Activated naive CD4-positive, alpha-beta T cell treated with anti-CD3 and anti-CD28 coated beads, Interleukin-2, amount 50 U/mL, for 72 hours (primary cell): ENCODE data around the gene ST6GALNAC2. TPM values are rescaled to one million over a fixed set of nuclear protein-coding genes. Genes with fewer than 3 reads are reported as not detected.

ENCODE experiments used
- ATAC-seq, 2 donors: fragments of 150-1000 bp; cut with Tn5 transposase; 2 replicates each; pipeline ENCODE4 v1.10.0; 2021; ENCODE audit warnings: mild to moderate bottlenecking in 2 of 2, moderate library complexity in 2 of 2
- DNase-seq, 2 donors: peaks; one replicate each; pipeline ENCODE4 v3.0.0; 2021 to 2022; ENCODE audit warnings: low spot score in 2 of 2
- H3K27ac Mint-ChIP-seq, 2 donors: one replicate each; pipeline ENCODE4 v1.8.0; 2022; ENCODE audit warnings: mild to moderate bottlenecking in 2 of 2, mixed read lengths in 2 of 2
- H3K36me3 Mint-ChIP-seq, 2 donors: one replicate each; pipeline ENCODE4 v1.8.0; 2022; ENCODE audit warnings: mixed read lengths in 2 of 2
- H3K9me3 Mint-ChIP-seq, 2 donors: one replicate each; pipeline ENCODE4 v1.8.0; 2022; ENCODE audit warnings: mixed read lengths in 2 of 2
- total RNA-seq, 2 donors: library from RNA; stranded (reverse); gene quantifications; one replicate each; pipeline ENCODE4 v1.2.3, GENCODE V29; 2022

Gene ST6GALNAC2
- total RNA-seq, 2 donors from 2014 or later = not detected

DNA sequence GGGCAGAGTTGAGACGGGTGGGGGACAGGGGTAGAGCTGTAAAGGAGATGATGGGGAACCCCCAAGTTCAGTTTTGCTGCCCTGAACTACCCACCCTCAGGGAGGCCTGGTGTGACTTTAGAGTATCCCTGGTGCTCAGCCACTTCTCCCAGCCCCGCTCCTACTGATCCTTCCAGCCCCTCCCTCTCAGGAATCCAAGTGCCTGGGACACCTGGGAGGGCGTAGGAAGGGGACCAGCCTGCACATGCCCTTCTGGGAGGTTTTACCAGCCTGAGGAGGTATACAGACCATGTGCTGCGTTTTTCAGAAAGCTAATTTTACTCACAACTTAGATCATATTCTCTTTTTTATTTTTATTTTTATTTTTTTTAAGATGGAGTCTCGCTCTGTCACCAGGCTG lies 4.1 kb downstream of the ST6GALNAC2 start:
- H3K36me3 Mint-ChIP-seq = no peaks in the 10 kb centered on the region
- H3K9me3 Mint-ChIP-seq = no peaks in the 10 kb centered on the region
- ATAC-seq (no peak), DNase-seq (no peak)
- no peak overlapping the region for H3K27ac Mint-ChIP-seq

DNA sequence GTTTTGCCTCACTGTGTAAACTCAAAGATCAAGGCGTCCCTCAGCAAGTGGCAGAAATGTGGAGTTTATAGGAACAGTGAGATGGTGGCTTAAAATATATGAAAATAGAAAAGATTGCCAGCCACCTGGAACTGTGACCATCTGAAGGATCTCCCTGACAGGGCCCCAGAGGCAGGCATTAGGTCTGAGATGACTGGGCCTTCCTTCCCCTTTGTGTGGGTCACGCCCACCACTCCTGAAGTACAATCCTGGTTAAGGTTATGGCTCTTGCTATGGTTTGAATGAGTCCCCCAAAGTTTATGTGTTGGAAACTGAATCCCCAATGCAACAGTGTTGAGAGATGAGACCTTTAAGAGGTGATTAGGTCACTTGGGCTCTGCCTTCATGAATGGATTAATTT lies 6.4 kb downstream of the ST6GALNAC2 start:
- H3K36me3 Mint-ChIP-seq = no peaks in the 10 kb centered on the region
- ATAC-seq = peak; percentile 46 to 67

DNA sequence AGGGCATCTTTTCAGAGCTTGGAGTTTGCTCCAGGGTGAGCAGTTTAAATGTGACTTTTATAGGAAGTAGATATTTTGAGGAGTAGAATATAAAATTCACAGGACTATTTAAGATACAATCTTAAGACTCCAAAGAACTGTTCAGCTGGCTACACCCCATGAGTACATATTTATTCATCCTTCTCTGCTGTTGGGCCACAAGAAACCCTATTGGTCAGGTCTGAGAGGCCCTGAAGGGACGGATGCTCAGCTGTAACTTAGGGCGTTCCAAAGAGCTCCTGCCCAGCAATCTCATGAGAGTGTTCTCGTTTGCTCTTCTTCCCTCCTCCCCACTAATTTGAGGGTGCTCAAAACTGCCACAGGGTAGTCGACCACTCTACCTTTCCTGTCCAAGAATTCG lies 7.3 kb downstream of the ST6GALNAC2 start:
- DNase-seq (no peak), ATAC-seq (no peak)
- Mint-ChIP-seq H3K9me3 (no peaks in the 10 kb centered on the region), H3K27ac (no peak overlapping the region), H3K36me3 (no peaks in the 10 kb centered on the region)

More for the DNA sequence above, 6.4 kb downstream of the ST6GALNAC2 start:
- no peak for DNase-seq
- Mint-ChIP-seq H3K9me3 (no peaks in the 10 kb centered on the region), H3K27ac (no peak overlapping the region)

DNA sequence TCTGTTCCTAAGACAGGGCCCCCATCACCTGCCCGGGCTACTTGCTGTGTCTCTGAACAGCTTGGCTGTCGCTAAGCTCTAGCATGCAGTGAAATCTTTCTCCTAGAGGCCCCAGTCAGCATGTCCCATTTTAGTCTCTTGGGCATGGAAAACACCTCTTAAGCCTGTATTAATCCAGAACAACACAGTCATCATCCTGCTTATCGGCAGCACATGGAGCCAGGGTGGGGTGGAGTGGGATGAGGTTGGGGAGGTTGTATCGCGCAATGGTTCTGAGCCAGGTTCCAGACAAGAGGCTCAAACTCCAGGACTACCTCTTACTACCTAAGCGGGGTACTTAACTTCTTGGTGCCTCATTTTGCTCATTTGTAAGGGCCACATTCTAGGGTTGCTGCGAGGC lies 7.8 kb downstream of the ST6GALNAC2 start:
- Mint-ChIP-seq H3K9me3 (no peaks in the 10 kb centered on the region), H3K36me3 (no peaks in the 10 kb centered on the region), H3K27ac (no peak overlapping the region)
- ATAC-seq = no peak
- no peak for DNase-seq

DNA sequence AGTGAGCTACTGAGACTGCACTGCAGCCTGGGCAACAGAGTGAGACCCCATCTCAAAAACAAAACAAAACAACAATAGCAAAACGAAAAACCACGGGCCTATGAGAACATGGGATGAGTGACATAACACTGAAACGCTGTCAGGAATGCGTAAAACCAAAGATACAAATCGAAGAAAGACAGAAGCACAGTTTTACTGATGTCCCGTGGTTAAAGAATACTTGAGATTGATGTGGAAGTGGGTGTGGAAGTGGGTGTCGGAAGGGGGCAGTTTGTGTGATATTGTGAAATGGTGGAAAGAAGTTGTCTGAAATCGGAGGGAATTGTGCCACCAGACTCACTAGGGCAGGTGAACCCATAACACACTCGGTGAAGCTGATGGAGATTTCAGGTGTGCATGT lies 9.5 kb downstream of the ST6GALNAC2 start:
- Mint-ChIP-seq H3K27ac (no peak overlapping the region), H3K36me3 (no peaks in the 10 kb centered on the region), H3K9me3 (no peaks in the 10 kb centered on the region)
- no peak for DNase-seq
- ATAC-seq = no peak

DNA sequence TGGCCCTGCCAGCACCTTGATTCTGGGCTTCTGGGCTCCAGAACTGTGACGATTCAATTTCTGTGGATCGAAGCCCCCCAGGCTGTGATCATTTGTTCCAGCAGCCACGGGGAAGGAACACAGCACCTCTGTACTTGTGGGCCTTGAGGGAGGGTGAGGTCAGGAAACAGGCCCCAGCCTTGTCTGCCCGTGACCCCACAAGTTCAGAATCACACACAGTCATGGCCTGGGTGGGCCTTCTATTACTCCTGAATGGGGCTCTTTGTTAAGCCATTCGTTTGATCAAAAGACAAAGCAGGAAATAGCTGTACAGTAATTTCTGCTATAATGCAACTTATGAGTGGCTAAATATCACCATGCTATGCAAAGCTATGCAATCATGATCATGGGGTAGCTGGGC lies 10.1 kb downstream of the ST6GALNAC2 start:
- Mint-ChIP-seq H3K27ac (no peak overlapping the region), H3K36me3 (no peaks in the 10 kb centered on the region), H3K9me3 (no peaks in the 10 kb centered on the region)
- DNase-seq (no peak), ATAC-seq (no peak)

DNA sequence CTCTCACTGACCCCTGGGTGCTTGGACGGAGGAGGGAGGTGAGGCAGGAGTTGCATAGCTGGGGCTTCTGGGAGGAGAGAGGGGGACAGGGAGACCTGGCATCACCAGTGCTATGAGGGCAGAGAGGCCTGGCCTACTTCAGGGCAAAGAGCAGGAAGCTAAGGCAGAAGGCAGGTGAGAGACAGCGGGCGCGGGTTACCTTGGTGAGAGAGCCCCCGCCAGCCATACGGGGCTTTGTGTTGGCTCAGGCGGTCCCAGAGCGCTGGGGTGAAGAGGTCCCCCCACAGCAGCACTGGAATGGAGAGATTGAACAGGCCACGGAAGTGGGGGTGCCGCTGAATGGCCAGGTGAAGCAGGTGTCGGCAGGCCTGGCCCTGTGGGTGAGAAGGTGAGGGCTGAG lies 11.5 kb downstream of the ST6GALNAC2 start:
- DNase-seq (no peak), ATAC-seq (no peak)
- Mint-ChIP-seq H3K27ac (peak overlapping the region in 1 of 2 donors; percentile 88), H3K36me3 (no peaks in the 10 kb centered on the region), H3K9me3 (no peaks in the 10 kb centered on the region)

DNA sequence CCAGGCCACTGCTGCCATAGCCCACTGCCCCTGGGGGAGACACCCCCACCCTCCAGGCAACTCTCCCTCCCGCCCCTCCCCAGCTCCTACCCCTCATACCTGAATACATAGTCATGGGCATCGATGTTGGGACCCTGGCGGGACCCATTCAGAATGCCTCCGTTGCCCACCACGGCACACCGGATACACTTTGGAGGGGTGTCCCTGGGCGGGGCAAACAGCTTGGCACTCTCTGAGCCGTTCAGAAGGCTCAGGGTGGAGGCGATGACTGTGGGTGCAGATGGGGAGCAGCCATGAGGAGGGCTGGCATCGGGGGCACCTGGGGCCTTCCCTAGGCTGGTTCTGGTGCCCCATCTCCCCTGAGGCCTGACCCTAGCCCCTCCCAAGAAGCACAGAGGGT lies 12.6 kb downstream of the ST6GALNAC2 start:
- peak overlapping the region in 1 of 2 donors; percentile 89 for H3K27ac Mint-ChIP-seq
- H3K9me3 Mint-ChIP-seq = no peaks in the 10 kb centered on the region
- no peak for ATAC-seq
- H3K36me3 Mint-ChIP-seq = no peaks in the 10 kb centered on the region
- no peak for DNase-seq

DNA sequence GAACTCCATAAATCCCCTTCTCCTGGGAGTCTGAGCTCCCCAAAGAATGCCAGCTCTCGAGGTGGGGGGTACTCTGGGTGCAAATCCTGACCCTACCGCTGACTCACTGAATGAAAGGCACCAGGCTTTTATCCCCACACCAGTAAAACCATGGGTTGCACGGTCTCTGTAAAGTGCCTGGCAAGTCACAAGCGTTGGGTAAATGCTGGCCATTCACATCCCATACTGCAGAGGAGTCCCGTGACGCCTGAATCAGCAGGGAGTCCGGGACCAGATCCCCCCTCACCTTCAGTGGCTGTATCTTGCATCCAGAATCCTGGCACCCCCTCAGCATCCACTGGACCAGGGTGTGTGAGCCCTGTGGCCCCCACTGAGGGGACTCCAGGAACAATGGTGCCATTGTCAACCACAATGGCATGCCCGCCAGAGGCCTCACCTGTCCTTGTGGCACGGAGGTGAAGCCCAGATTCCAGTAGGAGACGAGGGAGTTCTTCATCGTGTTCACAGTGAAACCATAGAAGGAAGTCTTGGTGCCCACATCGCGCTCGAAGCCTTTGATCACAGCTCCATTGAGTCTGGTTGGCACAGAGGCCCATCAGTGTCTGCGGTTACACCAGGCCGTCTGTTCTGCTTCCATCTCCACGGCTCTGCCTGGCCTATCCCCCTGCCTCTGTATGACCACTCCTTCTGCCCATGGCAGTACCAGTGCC lies 13.3 kb downstream of the ST6GALNAC2 start:
- Mint-ChIP-seq H3K27ac (no peak overlapping the region), H3K36me3 (no peaks in the 10 kb centered on the region), H3K9me3 (no peaks in the 10 kb centered on the region)
- no peak for DNase-seq
- no peak for ATAC-seq

DNA sequence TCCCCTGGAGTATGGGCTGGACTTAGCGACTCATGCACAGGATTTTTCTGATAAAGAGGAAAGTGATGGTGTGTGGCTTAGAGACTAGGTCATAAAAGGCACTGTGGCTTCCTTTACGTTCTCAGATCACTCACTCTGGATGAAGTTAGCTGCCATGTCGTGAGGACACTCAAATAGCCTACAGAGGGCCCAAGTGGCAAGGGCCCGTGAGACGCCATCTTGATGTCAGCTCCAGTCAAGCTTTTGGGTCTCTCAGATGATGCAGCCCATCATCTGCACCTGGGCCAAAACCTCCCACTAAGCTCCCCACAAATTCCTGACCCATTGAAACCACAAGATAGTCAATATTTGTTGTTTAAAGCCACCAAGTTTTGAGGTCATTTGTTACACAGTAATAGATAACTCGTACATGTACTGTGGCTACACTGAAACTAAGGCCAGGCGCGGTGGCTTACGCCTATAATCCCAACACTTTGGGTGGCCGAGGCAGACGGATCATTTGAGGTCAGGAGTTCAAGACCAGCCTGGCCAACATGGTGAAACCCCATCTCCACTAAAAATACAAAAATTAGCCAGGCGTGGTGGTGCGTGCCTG lies 14.7 kb downstream of the ST6GALNAC2 start:
- Mint-ChIP-seq H3K27ac (no peak overlapping the region), H3K36me3 (peaks cover 2 to 6% of the 10 kb centered on the region in 2 donors), H3K9me3 (no peaks in the 10 kb centered on the region)
- ATAC-seq = peak in 1 of 2 donors; percentile 17
- DNase-seq = no peak

DNA sequence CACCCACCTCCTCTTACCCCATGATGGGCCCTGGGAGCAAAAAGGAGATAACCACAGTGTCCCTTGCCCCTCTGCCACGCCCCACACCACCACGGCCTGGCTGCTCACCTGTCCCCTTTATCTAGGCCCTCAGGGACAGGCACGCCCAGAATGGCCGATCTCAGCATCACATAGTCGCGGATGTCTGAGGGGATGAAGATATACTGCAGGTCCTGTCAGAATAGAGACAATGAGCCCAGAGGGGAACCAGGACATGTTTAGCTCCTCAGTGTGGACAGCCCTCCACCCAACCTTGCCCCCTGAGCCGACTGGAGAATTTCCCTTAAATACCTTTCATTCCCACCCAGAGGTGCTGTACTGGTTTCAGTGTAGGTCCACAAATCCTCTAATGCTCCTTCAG lies 15.2 kb downstream of the ST6GALNAC2 start:
- Mint-ChIP-seq H3K36me3 (peaks cover 7 to 11% of the 10 kb centered on the region in 2 donors), H3K27ac (no peak overlapping the region), H3K9me3 (no peaks in the 10 kb centered on the region)
- DNase-seq = no peak
- no peak for ATAC-seq

DNA sequence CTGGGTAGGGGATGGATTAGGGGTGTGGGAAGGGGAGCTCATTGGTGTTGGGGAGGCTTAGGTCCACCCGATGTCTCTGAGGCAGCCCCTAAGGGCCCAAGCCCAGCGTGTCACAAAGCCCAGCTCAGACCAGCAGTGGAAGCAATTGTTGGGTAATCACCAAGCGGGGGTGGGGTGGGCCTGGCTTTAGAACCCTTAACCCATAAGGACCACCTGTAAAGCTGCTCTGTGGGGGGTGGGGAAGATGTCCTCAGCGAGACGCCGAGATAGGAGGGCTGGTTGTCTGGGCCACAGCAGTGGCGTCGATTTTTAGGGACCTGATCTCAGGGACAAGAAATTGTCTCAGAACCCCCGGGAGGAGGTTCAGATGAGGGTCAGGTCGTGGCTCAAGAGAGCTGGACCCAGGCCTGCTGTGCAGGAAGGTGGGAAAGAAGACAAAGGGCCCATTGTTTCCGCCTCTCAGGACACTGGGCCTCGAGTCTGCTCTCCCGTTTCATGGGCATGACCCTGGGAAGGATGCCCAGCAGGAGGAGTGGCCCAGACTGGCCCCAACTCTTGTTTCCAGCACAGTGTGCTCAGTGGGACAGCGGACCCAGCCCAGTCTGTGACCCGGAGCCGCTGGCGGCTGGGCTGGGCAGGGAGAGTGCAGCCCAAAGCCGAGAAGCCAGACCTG lies 15.9 kb downstream of the ST6GALNAC2 start:
- DNase-seq (no peak), ATAC-seq (peak in 1 of 2 donors; percentile 4)
- no peaks in the 10 kb centered on the region for H3K9me3 Mint-ChIP-seq
- H3K36me3 Mint-ChIP-seq = peaks cover 10 to 16% of the 10 kb centered on the region in 2 donors
- peak overlapping the region in 1 of 2 donors; percentile 73 for H3K27ac Mint-ChIP-seq

DNA sequence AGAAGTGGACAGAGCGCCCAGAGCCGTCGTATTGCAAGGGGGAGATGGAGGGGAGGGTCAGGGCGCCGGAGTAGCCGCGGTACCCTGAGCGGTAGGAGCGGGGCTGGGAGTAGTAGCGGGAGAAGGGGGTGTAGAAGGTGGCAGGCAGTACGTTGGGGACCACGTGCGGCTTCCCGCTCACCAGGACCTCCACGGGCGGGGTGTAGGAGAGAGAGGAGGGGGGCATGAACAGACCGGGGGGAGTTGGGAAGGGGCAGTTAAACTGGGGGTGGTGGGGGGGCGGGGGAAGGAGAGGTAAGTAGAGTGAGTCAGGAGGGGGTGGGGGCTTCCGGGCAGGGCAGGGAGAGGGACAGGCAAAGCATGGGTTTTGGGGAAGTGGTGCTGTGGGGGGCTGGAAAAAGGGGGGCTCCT lies 16.8 kb downstream of the ST6GALNAC2 start:
- peaks cover 10 to 22% of the 10 kb centered on the region in 2 donors for H3K36me3 Mint-ChIP-seq

DNA sequence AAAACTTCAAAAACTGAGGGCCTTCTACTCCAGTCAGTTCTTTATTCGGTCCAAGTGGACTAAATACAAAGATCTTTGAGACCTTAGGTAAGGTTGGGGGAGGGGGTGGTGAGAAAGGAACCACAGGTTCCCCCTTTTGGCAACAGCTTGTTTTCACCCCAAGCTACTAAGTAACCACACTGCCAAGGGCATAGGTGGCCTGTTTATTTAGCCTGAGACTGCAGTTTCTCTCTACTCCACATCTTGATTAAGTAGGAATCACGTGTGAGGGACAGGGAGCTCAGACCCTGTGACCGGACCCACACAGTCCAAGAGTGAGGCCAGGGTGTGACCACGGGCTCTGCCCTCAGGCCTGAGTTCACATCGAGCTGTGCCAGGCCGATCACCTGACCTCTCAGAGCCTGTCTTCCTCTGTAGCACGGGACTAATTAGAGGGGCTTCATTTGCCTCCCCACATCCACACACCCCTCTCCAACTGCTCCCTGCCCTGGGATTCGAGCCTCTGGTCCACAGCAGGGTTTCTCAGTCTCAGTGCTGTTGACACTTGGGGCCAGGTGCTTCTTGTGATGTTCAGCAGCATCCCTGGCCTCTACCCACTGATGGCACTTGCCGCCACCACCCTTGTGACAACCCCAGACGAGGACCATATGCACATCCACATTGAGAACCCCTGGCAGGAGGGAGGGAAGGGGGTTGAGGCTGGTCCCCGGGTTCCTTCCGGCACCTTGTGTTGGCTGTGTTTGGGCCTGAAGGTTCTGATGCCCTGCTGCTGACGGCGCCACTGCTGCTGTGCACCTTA lies 17.8 kb downstream of the ST6GALNAC2 start:
- DNase-seq (no peak), ATAC-seq (peak; percentile 5 to 25)
- Mint-ChIP-seq H3K27ac (peak overlapping the region in 1 of 2 donors; percentile 4), H3K9me3 (no peaks in the 10 kb centered on the region), H3K36me3 (peaks cover 13 to 26% of the 10 kb centered on the region in 2 donors)

More for the DNA sequence above, 16.8 kb downstream of the ST6GALNAC2 start:
- no peaks in the 10 kb centered on the region for H3K9me3 Mint-ChIP-seq
- ATAC-seq = no peak
- no peak for DNase-seq
- H3K27ac Mint-ChIP-seq = no peak overlapping the region

DNA sequence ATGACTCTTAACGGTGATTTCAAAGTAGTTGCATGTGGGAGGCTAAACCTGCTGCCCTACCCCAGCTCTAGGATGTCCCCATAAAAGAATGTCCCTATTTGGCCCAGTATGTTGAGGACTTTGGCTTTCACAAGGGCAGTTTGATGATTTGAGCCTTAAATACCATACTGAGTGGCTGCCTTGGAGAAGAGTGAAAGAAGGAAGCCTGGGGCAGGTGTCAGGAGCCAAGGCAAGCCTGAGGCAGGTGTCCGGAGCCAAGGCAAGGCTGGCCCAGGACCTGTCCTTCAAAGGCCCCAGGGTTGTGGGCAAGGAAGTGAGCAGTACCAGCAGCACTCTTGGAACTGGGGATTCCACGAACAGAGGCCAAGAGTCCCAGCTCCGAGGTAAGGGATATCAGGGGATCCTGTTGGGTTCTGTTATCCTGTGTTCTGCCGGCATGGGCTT lies 18.6 kb downstream of the ST6GALNAC2 start:
- ATAC-seq (no peak), DNase-seq (no peak)
- Mint-ChIP-seq H3K36me3 (peaks cover 16 to 30% of the 10 kb centered on the region in 2 donors), H3K9me3 (no peaks in the 10 kb centered on the region), H3K27ac (peak overlapping the region in 1 of 2 donors; percentile 4)

DNA sequence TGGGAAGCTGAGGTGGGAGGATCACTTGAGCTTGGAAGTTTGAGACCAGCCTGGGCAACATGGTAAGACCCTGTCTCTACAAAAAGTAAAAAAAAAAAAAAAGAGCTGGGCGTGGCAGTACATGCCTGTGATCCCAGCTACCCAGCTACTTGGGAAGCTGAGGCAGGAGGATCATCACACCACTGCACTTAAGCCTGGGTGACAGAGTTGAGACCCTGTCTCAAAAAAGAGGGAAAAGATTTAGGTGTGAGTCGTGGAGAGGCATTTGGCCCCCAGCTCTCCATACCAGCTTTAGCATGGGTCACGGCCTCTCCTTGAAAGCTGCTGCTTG lies 19.1 kb downstream of the ST6GALNAC2 start:
- no peak overlapping the region for H3K27ac Mint-ChIP-seq
- ATAC-seq (no peak), DNase-seq (no peak)
- peaks cover 20 to 34% of the 10 kb centered on the region in 2 donors for H3K36me3 Mint-ChIP-seq
- H3K9me3 Mint-ChIP-seq = no peaks in the 10 kb centered on the region
